SK-N-SH treated with all-trans-retinoic acid at 6 μM for 48 hours (cell line): ENCODE results near the gene RALB.

ENCODE experiments used
- ARNTL ChIP-seq: fragments of 450-650 bp; formaldehyde crosslinking; IDR thresholded peaks from 2 replicates; pipeline ENCODE4 v1.5.0; 2020; ENCODE audit warnings: low read depth, mild to moderate bottlenecking, moderate library complexity, borderline replicate concordance
- CSDC2 ChIP-seq: fragments of 250-450 bp; sonication (Bioruptor Pico); IDR thresholded peaks from 2 replicates; pipeline ENCODE4 v1.5.0; 2020; ENCODE audit warnings: mild to moderate bottlenecking, moderate library complexity
- ESRRG ChIP-seq: fragments of 250-450 bp; sonication (Bioruptor Pico); IDR thresholded peaks from 2 replicates; pipeline ENCODE4 v1.6.1; 2021; ENCODE audit warnings: mild to moderate bottlenecking
- TOX ChIP-seq: fragments of 250-450 bp; sonication (Bioruptor Pico); IDR thresholded peaks from 2 replicates; pipeline ENCODE4 v1.8.0; 2021; ENCODE audit warnings: mild to moderate bottlenecking, moderate library complexity, borderline replicate concordance
- ZFP3 ChIP-seq: fragments of 250-450 bp; sonication (Bioruptor Pico); IDR thresholded peaks from 2 replicates; pipeline ENCODE4 v1.5.0; 2020; ENCODE audit warnings: mild to moderate bottlenecking, moderate library complexity
- ZNF565 ChIP-seq: fragments of 450-650 bp; formaldehyde crosslinking; conservative IDR thresholded peaks from 2 replicates; pipeline ENCODE4 v1.5.0; 2020; ENCODE audit warnings: low read depth, mild to moderate bottlenecking, moderate library complexity
- ZNF70 ChIP-seq: fragments of 450-650 bp; formaldehyde crosslinking; IDR thresholded peaks from 2 replicates; pipeline ENCODE4 v1.5.0; 2020; ENCODE audit warnings: mild to moderate bottlenecking, moderate library complexity
- TF ChIP-seq, protein P1 (sequence below): fragments of 250-450 bp; sonication (Bioruptor Pico); IDR thresholded peaks from 2 replicates; pipeline ENCODE4 v1.8.0; 2020; ENCODE audit warnings: mild to moderate bottlenecking, moderate library complexity, borderline replicate concordance

GRCh38 chr2:120265006-120265405 lies 12.4 kb downstream of the RALB start:
- no peak for TF ChIP-seq ZFP3 (CRISPR knock-in tag)
- no peak for TF ChIP-seq TOX (CRISPR knock-in tag)
- no peak for TF ChIP-seq ARNTL
- TF ChIP-seq ZNF70 (CRISPR knock-in tag): no peak
- TF ChIP-seq, protein P1, sequence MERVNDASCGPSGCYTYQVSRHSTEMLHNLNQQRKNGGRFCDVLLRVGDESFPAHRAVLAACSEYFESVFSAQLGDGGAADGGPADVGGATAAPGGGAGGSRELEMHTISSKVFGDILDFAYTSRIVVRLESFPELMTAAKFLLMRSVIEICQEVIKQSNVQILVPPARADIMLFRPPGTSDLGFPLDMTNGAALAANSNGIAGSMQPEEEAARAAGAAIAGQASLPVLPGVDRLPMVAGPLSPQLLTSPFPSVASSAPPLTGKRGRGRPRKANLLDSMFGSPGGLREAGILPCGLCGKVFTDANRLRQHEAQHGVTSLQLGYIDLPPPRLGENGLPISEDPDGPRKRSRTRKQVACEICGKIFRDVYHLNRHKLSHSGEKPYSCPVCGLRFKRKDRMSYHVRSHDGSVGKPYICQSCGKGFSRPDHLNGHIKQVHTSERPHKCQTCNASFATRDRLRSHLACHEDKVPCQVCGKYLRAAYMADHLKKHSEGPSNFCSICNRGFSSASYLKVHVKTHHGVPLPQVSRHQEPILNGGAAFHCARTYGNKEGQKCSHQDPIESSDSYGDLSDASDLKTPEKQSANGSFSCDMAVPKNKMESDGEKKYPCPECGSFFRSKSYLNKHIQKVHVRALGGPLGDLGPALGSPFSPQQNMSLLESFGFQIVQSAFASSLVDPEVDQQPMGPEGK (CRISPR knock-in tag): no peak
- no peak for TF ChIP-seq ZNF565
- TF ChIP-seq ESRRG: no peak
- TF ChIP-seq CSDC2: no peak
